Measurements from ENCODE around the gene ABO. TPM values are rescaled to one million over a fixed set of nuclear protein-coding genes. Genes with fewer than 3 reads are reported as not detected.
"Not testable (repeated sequence)": the region's sequence is repeated elsewhere in the genome, so short reads cannot be mapped to it uniquely, and the experiment has no call there.

The ABO gene
- total RNA-seq, 1 experiment from 2014 or later: 1.2 TPM

DNA sequence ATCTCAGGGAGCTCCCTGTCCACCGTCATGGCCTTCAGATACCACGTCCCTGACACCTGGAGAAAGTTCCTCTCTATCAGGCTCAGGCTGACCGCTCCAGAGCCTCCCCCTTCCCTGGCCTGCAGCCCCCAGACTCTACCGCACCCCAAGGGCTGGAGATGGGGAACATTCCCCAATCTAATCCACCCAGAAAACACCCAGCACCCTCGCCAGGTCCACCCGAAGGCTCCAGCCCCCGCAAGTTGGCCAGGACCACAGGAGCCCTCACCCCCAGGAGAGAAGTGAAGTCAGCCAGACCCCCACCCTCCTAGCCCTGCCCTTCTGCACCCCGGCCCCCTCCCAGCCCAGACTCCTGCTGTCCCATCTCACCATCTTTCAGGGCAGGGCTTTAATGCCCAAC is 47.0 kb downstream of the ABO start:
- H3K4me2 ChIP-seq (ENCODE audit: low read length); POLR2A ChIA-PET; H3K9me2 ChIP-seq (ENCODE audit: insufficient read depth): not testable (repeated sequence)

DNA sequence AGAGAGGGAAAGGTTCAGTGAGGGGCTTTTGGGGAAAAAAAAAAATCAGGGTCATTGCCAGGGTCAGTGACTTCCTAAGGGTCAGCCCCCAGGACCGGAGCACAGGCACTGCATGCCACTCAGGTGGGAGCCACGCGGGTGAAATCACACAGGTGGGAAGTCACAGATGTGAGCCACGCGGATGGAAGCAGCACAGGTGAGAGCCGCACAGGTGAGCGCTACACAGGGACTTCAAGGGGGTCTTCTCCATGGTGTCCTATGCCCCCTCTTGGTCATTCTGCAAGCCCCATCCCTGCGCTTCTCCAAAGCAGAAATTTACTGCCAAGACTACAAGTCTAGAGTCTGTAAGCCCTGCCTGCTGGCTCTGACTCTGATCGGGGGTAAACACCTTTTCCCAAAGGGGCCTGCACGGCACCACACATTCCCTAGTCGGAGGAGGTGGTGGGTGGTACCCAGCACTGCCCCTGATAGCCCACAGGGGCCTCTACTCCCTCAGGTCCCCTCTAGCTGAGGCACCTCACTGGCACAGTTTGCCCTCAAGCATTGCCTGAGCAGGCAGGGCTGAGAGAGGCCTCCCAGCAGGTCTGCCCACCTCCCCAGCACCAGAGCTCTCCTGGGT is 47.6 kb downstream of the ABO start:
- Histone ChIP-seq H3K4me1 (ENCODE audit: control insufficient read depth in 1 of 2, insufficient read depth in 2 of 2, low read length in 2 of 2) (no peaks in the 10 kb centered on the region), H3K4me3 (replicated peaks in 1 of 2; ENCODE audit: low read depth in 1 of 2, low read length in 2 of 2) (no peak overlapping the region), H2AFZ (ENCODE audit: low read depth, low read length, poor library complexity, severe bottlenecking) (no peak overlapping the region), H3K9me3 (ENCODE audit: control insufficient read depth in 1 of 2, insufficient read depth in 1 of 2, low read depth in 1 of 2, low read length in 2 of 2) (no peaks in the 10 kb centered on the region), H3K79me2 (ENCODE audit: insufficient read depth, low read length) (no peaks in the 10 kb centered on the region), H3K9ac (ENCODE audit: low read length) (no peak overlapping the region), H3K27ac (ENCODE audit: low read depth, low read length) (no peak overlapping the region), H3K9me2 (ENCODE audit: insufficient read depth) (no peaks in the 10 kb centered on the region), H3K27me3 (ENCODE audit: insufficient read depth, low read length) (no peaks in the 10 kb centered on the region), H4K20me1 (ENCODE audit: insufficient read depth) (no peaks in the 10 kb centered on the region), H3K36me3 (ENCODE audit: control insufficient read depth in 1 of 2, insufficient read depth in 2 of 2, low read length in 2 of 2) (no peaks in the 10 kb centered on the region), H3K4me2 (ENCODE audit: low read length) (no peak overlapping the region)
- intact Hi-C loops (cut with micrococcal nuclease): no loop called here
- DNase-seq (ENCODE audit: low read depth, low spot score) (no peak), ATAC-seq (no peak)
- ChIA-PET RAD21 (ENCODE audit: low non-redundant PET in 1 of 2, low total read pairs in 2 of 2, uncharacterized antibody in 2 of 2, unreplicated experiment in 2 of 2) (no interaction called here), POLR2A (no interaction called here), CTCF (no interaction called here)
- BruUV-seq (replicated peaks): no TSS peak
- no peak for TF ChIP-seq YY1 (IDR thresholded peaks at IDR 0.05; ENCODE audit: extremely low read depth, insufficient replicate concordance, low read depth, low read length)
- no peak for TF ChIP-seq ZNF274 (IDR thresholded peaks at IDR 0.05; ENCODE audit: low read depth, low read length)
- no peak for TF ChIP-seq RAD21 (IDR thresholded peaks at IDR 0.05; ENCODE audit: low read depth)
- TF ChIP-seq, protein P1, sequence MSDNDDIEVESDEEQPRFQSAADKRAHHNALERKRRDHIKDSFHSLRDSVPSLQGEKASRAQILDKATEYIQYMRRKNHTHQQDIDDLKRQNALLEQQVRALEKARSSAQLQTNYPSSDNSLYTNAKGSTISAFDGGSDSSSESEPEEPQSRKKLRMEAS (IDR thresholded peaks at IDR 0.05): no peak
- no peak for TF ChIP-seq EGR1 (IDR thresholded peaks at IDR 0.05; ENCODE audit: low read depth)
- TF ChIP-seq, protein P2, sequence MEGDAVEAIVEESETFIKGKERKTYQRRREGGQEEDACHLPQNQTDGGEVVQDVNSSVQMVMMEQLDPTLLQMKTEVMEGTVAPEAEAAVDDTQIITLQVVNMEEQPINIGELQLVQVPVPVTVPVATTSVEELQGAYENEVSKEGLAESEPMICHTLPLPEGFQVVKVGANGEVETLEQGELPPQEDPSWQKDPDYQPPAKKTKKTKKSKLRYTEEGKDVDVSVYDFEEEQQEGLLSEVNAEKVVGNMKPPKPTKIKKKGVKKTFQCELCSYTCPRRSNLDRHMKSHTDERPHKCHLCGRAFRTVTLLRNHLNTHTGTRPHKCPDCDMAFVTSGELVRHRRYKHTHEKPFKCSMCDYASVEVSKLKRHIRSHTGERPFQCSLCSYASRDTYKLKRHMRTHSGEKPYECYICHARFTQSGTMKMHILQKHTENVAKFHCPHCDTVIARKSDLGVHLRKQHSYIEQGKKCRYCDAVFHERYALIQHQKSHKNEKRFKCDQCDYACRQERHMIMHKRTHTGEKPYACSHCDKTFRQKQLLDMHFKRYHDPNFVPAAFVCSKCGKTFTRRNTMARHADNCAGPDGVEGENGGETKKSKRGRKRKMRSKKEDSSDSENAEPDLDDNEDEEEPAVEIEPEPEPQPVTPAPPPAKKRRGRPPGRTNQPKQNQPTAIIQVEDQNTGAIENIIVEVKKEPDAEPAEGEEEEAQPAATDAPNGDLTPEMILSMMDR (IDR thresholded peaks at IDR 0.05 in 2 of 3, conservative IDR thresholded peaks at IDR 0.05 in 1 of 3; ENCODE audit: borderline replicate concordance in 1 of 3, insufficient read depth in 1 of 3, low read depth in 2 of 3, low read length in 2 of 3): no peak
- TF ChIP-seq JUND (IDR thresholded peaks at IDR 0.05): no peak
- TF ChIP-seq EZH2 (IDR thresholded peaks at IDR 0.05): no peak
- TF ChIP-seq POLR2AphosphoS5 (IDR thresholded peaks at IDR 0.05; ENCODE audit: low read depth, low read length): no peak
- no peak for TF ChIP-seq CBX3 (IDR thresholded peaks at IDR 0.05; ENCODE audit: low read depth)
- no peak for TF ChIP-seq POLR2A (IDR thresholded peaks at IDR 0.05; ENCODE audit: borderline replicate concordance, extremely low read depth, insufficient read depth, insufficient read length)
- TF ChIP-seq SRF (IDR thresholded peaks at IDR 0.05; ENCODE audit: low read depth): no peak
- no peak for TF ChIP-seq SIN3A (IDR thresholded peaks at IDR 0.05; ENCODE audit: low read depth)
- TF ChIP-seq, protein P3, sequence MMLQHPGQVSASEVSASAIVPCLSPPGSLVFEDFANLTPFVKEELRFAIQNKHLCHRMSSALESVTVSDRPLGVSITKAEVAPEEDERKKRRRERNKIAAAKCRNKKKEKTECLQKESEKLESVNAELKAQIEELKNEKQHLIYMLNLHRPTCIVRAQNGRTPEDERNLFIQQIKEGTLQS (IDR thresholded peaks at IDR 0.05): no peak
- no peak for TF ChIP-seq EZH2phosphoT487 (IDR thresholded peaks at IDR 0.05; ENCODE audit: borderline replicate concordance)
- TF ChIP-seq, protein P4, sequence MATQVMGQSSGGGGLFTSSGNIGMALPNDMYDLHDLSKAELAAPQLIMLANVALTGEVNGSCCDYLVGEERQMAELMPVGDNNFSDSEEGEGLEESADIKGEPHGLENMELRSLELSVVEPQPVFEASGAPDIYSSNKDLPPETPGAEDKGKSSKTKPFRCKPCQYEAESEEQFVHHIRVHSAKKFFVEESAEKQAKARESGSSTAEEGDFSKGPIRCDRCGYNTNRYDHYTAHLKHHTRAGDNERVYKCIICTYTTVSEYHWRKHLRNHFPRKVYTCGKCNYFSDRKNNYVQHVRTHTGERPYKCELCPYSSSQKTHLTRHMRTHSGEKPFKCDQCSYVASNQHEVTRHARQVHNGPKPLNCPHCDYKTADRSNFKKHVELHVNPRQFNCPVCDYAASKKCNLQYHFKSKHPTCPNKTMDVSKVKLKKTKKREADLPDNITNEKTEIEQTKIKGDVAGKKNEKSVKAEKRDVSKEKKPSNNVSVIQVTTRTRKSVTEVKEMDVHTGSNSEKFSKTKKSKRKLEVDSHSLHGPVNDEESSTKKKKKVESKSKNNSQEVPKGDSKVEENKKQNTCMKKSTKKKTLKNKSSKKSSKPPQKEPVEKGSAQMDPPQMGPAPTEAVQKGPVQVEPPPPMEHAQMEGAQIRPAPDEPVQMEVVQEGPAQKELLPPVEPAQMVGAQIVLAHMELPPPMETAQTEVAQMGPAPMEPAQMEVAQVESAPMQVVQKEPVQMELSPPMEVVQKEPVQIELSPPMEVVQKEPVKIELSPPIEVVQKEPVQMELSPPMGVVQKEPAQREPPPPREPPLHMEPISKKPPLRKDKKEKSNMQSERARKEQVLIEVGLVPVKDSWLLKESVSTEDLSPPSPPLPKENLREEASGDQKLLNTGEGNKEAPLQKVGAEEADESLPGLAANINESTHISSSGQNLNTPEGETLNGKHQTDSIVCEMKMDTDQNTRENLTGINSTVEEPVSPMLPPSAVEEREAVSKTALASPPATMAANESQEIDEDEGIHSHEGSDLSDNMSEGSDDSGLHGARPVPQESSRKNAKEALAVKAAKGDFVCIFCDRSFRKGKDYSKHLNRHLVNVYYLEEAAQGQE (IDR thresholded peaks at IDR 0.05; ENCODE audit: low read depth): no peak

More for the DNA sequence above, 47.0 kb downstream of the ABO start:
- H2AFZ ChIP-seq (ENCODE audit: low read depth, low read length, poor library complexity, severe bottlenecking); DNase-seq (ENCODE audit: low read depth, low spot score); H3K9ac ChIP-seq (ENCODE audit: low read length); H3K36me3 ChIP-seq (ENCODE audit: control insufficient read depth in 1 of 2, insufficient read depth in 2 of 2, low read length in 2 of 2); H3K27me3 ChIP-seq (ENCODE audit: insufficient read depth, low read length); H3K4me1 ChIP-seq (ENCODE audit: control insufficient read depth in 1 of 2, insufficient read depth in 2 of 2, low read length in 2 of 2); H4K20me1 ChIP-seq (ENCODE audit: insufficient read depth); H3K9me3 ChIP-seq (ENCODE audit: control insufficient read depth in 1 of 2, insufficient read depth in 1 of 2, low read depth in 1 of 2, low read length in 2 of 2); ATAC-seq; RAD21 ChIA-PET (ENCODE audit: low non-redundant PET in 1 of 2, low total read pairs in 2 of 2, uncharacterized antibody in 2 of 2, unreplicated experiment in 2 of 2); H3K79me2 ChIP-seq (ENCODE audit: insufficient read depth, low read length); CTCF ChIA-PET; BruUV-seq (replicated peaks); H3K4me3 ChIP-seq (replicated peaks in 1 of 2; ENCODE audit: low read depth in 1 of 2, low read length in 2 of 2); intact Hi-C loops (cut with micrococcal nuclease); H3K27ac ChIP-seq (ENCODE audit: low read depth, low read length): not testable (repeated sequence)

Measured in HCT116 (cell line).